Ovary (tissue), 3 donors: ENCODE measurements around the gene SLC25A33.

ENCODE experiments used
- CTCF ChIP-seq, 3 donors: fragments of 450-650 bp in 2 of 3; fragments of 200-600 bp in 1 of 3; IDR thresholded peaks; one replicate each; pipeline versions ENCODE4 v1.5.1 to v1.8.0; 2016 to 2022; ENCODE audit warnings: antibody characterized with exemption in 3 of 3, mild to moderate bottlenecking in 1 of 3
- EP300 ChIP-seq: sonication (generic); formaldehyde crosslinking; IDR thresholded peaks from one replicate; pipeline ENCODE4 v1.6.1; 2017; ENCODE audit warnings: antibody characterized with exemption
- POLR2A ChIP-seq: fragments of 450-650 bp; IDR thresholded peaks from one replicate; pipeline ENCODE4 v1.6.1; 2017; ENCODE audit warnings: antibody characterized with exemption, mild to moderate bottlenecking, moderate library complexity
- donor health status: DM: no; HTN: no; CAD: no.

- TF ChIP-seq POLR2A (no peak), CTCF (IDR thresholded peaks at IDR 0.05) (no peak), EP300 (no peak)
These were observed 32.4 kb upstream of the SLC25A33 start for GRCh38 chr1:9506901-9507300.
